ENCODE results near the gene DNAL1. TPM values are rescaled to one million over a fixed set of nuclear protein-coding genes. Genes with fewer than 3 reads are reported as not detected.

DNAL1 gene
- polyA plus RNA-seq, 2 of the 4 experiments (the other 2 are of a cell fraction), result 8.3 to 16.3 TPM

DNA sequence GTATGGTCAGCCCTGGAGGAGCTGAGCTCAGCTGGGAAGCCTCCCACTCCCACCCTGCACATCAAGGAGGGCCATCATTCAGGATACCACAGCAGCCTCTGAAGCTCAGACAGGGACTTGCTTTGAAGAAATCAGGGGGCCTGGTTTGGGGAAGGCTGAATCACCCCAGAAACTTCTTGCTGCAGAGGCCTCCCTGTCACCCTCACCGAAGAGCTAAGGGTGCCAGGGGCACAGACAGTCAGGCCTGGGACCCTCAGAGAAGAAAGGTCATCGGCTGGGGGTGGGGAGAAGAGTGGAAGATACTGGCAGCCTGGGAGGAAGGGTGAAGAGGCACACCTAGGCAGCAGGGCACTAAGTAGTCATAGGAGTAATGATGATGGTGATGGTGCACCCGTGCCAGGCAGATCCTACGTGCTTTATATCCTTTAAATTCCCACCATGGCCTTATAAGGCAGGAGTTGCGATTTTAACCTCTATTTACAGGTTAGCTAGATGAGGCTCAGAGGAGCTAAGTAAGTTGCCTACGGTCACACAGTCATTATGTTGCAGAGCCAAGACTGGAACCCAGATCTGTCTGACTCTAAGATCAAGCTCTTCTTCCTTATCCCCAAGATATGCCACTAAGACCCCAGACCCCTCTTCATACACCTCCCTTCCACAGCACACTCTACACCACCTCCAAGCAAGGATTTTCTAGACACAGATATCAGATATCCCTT lies 97.9 kb downstream of the DNAL1 start:
- Histone ChIP-seq H3K4me2 (peak overlapping the region; percentile 94), H3K9me3 (no peaks in the 10 kb centered on the region), H3K27ac (peak overlapping the region; percentile 81 to 86; a peak in 4 of 6 replicates), H3K4me3 (no peak overlapping the region), H3K4me1 (peaks cover 78% of the 10 kb centered on the region)
- WGBS (ENCODE audit: missing lambda C conversion rate), result 68% methylated on average over 6 of the region's 6 CpGs
- no peak for ATAC-seq
- no peak for DNase-seq (ENCODE audit: low read depth in 1 of 2, low spot score in 1 of 2)
- CTCF ChIA-PET, result interaction anchor here (1.2 to 10.6 kb wide), 3 partner anchors 13 to 68 kb away, joined by 3 to 138 read pairs (median 117); a partner anchor contains a TSS
- no peak for FAIRE-seq
- TF ChIP-seq CHD2 (IDR thresholded peaks at IDR 0.05; ENCODE audit: low read length, partially characterized antibody), result no peak
- TF ChIP-seq SMC3 (IDR thresholded peaks at IDR 0.05), result no peak
- no peak for TF ChIP-seq CHD4 (IDR thresholded peaks at IDR 0.05; ENCODE audit: borderline replicate concordance)
- TF ChIP-seq RCOR1 (IDR thresholded peaks at IDR 0.05; ENCODE audit: low read depth, low read length), result no peak
- TF ChIP-seq MAZ (IDR thresholded peaks at IDR 0.05; ENCODE audit: borderline replicate concordance, low read depth, low read length), result no peak
- TF ChIP-seq, protein P1, sequence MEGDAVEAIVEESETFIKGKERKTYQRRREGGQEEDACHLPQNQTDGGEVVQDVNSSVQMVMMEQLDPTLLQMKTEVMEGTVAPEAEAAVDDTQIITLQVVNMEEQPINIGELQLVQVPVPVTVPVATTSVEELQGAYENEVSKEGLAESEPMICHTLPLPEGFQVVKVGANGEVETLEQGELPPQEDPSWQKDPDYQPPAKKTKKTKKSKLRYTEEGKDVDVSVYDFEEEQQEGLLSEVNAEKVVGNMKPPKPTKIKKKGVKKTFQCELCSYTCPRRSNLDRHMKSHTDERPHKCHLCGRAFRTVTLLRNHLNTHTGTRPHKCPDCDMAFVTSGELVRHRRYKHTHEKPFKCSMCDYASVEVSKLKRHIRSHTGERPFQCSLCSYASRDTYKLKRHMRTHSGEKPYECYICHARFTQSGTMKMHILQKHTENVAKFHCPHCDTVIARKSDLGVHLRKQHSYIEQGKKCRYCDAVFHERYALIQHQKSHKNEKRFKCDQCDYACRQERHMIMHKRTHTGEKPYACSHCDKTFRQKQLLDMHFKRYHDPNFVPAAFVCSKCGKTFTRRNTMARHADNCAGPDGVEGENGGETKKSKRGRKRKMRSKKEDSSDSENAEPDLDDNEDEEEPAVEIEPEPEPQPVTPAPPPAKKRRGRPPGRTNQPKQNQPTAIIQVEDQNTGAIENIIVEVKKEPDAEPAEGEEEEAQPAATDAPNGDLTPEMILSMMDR (IDR thresholded peaks at IDR 0.05), result no peak
- no peak for TF ChIP-seq ZNF302 (CRISPR knock-in tag; IDR thresholded peaks at IDR 0.05)
- TF ChIP-seq HOXB5 (CRISPR knock-in tag; IDR thresholded peaks at IDR 0.05), result no peak
- no peak for TF ChIP-seq ZSCAN20 (CRISPR knock-in tag; IDR thresholded peaks at IDR 0.05)
- TF ChIP-seq, protein P2, sequence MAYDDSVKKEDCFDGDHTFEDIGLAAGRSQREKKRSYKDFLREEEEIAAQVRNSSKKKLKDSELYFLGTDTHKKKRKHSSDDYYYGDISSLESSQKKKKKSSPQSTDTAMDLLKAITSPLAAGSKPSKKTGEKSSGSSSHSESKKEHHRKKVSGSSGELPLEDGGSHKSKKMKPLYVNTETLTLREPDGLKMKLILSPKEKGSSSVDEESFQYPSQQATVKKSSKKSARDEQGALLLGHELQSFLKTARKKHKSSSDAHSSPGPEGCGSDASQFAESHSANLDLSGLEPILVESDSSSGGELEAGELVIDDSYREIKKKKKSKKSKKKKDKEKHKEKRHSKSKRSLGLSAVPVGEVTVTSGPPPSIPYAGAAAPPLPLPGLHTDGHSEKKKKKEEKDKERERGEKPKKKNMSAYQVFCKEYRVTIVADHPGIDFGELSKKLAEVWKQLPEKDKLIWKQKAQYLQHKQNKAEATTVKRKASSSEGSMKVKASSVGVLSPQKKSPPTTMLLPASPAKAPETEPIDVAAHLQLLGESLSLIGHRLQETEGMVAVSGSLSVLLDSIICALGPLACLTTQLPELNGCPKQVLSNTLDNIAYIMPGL (CRISPR knock-in tag; IDR thresholded peaks at IDR 0.05; ENCODE audit: borderline replicate concordance), result no peak
- no peak for TF ChIP-seq HDAC2 (IDR thresholded peaks at IDR 0.05)
- no peak for TF ChIP-seq KDM1A (IDR thresholded peaks at IDR 0.05; ENCODE audit: low read depth)
- TF ChIP-seq, protein P3, sequence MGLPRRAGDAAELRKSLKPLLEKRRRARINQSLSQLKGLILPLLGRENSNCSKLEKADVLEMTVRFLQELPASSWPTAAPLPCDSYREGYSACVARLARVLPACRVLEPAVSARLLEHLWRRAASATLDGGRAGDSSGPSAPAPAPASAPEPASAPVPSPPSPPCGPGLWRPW (IDR thresholded peaks at IDR 0.05), result no peak
- no peak for TF ChIP-seq MAFK (IDR thresholded peaks at IDR 0.05; ENCODE audit: partially characterized antibody)
- TF ChIP-seq, protein P4, sequence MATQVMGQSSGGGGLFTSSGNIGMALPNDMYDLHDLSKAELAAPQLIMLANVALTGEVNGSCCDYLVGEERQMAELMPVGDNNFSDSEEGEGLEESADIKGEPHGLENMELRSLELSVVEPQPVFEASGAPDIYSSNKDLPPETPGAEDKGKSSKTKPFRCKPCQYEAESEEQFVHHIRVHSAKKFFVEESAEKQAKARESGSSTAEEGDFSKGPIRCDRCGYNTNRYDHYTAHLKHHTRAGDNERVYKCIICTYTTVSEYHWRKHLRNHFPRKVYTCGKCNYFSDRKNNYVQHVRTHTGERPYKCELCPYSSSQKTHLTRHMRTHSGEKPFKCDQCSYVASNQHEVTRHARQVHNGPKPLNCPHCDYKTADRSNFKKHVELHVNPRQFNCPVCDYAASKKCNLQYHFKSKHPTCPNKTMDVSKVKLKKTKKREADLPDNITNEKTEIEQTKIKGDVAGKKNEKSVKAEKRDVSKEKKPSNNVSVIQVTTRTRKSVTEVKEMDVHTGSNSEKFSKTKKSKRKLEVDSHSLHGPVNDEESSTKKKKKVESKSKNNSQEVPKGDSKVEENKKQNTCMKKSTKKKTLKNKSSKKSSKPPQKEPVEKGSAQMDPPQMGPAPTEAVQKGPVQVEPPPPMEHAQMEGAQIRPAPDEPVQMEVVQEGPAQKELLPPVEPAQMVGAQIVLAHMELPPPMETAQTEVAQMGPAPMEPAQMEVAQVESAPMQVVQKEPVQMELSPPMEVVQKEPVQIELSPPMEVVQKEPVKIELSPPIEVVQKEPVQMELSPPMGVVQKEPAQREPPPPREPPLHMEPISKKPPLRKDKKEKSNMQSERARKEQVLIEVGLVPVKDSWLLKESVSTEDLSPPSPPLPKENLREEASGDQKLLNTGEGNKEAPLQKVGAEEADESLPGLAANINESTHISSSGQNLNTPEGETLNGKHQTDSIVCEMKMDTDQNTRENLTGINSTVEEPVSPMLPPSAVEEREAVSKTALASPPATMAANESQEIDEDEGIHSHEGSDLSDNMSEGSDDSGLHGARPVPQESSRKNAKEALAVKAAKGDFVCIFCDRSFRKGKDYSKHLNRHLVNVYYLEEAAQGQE (IDR thresholded peaks at IDR 0.05), result no peak
- POLR2A ChIA-PET, result interaction anchor here (0.5 to 2.7 kb wide), 3 partner anchors 19 to 243 kb away, joined by 3 to 8 read pairs (median 4); partner anchors contain the start of gene PNMA1

DNA sequence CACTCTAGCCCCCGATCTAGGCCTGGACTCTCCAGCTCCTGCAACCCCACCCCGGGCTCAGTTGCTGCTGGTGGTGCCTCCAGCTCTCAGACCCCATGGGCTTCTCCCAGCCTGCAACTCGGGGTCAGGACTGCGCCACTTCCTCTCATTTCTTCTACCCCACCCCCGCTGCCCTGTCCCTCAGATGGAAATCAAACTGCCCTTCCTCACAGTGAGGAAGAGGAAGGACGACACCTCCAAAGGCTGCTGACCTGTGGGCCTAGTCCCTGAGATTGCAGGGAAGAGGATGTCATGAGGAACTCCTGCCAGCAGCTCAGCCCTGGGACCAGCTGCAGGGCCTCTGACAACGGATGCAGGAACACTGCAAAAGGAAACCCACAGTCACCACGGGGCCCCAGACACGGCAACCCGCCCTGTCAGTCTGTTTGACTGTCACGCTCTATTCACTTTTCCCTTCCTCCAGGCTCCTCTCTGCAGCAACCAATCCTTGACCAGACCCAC lies 98.7 kb downstream of the DNAL1 start:
- CTCF ChIA-PET, result interaction anchor here (0.5 to 10.6 kb wide), 4 partner anchors 12 to 83 kb away, joined by 3 to 138 read pairs (median 64); a partner anchor contains a TSS
- POLR2A ChIA-PET, result interaction anchor here (0.6 to 2.7 kb wide), 2 partner anchors 29 to 43 kb away, joined by 3 to 8 read pairs; partner anchors contain the start of gene PNMA1
- Histone ChIP-seq H3K4me1 (peaks cover 80% of the 10 kb centered on the region), H3K27ac (peak overlapping the region in 1 of 2 experiments; percentile 86; a peak in 3 of 6 replicates), H3K4me2 (no peak overlapping the region), H3K9me3 (no peaks in the 10 kb centered on the region), H3K4me3 (no peak overlapping the region)
- FAIRE-seq, result no peak
- DNase-seq (ENCODE audit: low read depth in 1 of 2, low spot score in 1 of 2), result no peak
- no peak for ATAC-seq
- WGBS (ENCODE audit: missing lambda C conversion rate), result 91% methylated on average over 11 of the region's 11 CpGs
- TF ChIP-seq HOXB13 (CRISPR knock-in tag; IDR thresholded peaks at IDR 0.05; ENCODE audit: low read depth) (no peak), MYC (IDR thresholded peaks at IDR 0.05; ENCODE audit: borderline replicate concordance, low read length) (no peak), HOXA7 (CRISPR knock-in tag; IDR thresholded peaks at IDR 0.05) (no peak), NPAS2 (CRISPR knock-in tag; IDR thresholded peaks at IDR 0.05; ENCODE audit: borderline replicate concordance) (no peak), POLR2A (IDR thresholded peaks at IDR 0.05; ENCODE audit: low read length) (no peak), JUN (IDR thresholded peaks at IDR 0.05) (no peak), FOSL2 (IDR thresholded peaks at IDR 0.05) (no peak), FOSL2 (CRISPR knock-in tag; IDR thresholded peaks at IDR 0.05) (no peak)
- TF ChIP-seq, protein P5, sequence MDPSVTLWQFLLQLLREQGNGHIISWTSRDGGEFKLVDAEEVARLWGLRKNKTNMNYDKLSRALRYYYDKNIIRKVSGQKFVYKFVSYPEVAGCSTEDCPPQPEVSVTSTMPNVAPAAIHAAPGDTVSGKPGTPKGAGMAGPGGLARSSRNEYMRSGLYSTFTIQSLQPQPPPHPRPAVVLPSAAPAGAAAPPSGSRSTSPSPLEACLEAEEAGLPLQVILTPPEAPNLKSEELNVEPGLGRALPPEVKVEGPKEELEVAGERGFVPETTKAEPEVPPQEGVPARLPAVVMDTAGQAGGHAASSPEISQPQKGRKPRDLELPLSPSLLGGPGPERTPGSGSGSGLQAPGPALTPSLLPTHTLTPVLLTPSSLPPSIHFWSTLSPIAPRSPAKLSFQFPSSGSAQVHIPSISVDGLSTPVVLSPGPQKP (IDR thresholded peaks at IDR 0.05; ENCODE audit: low read depth, low read length), result no peak
- TF ChIP-seq, protein P6, sequence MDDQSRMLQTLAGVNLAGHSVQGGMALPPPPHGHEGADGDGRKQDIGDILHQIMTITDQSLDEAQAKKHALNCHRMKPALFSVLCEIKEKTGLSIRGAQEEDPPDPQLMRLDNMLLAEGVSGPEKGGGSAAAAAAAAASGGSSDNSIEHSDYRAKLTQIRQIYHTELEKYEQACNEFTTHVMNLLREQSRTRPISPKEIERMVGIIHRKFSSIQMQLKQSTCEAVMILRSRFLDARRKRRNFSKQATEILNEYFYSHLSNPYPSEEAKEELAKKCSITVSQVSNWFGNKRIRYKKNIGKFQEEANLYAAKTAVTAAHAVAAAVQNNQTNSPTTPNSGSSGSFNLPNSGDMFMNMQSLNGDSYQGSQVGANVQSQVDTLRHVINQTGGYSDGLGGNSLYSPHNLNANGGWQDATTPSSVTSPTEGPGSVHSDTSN (IDR thresholded peaks at IDR 0.05), result no peak
- TF ChIP-seq, protein P7, sequence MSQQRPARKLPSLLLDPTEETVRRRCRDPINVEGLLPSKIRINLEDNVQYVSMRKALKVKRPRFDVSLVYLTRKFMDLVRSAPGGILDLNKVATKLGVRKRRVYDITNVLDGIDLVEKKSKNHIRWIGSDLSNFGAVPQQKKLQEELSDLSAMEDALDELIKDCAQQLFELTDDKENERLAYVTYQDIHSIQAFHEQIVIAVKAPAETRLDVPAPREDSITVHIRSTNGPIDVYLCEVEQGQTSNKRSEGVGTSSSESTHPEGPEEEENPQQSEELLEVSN (IDR thresholded peaks at IDR 0.05; ENCODE audit: borderline replicate concordance, low read depth), result no peak

All from A549 (cell line).